Thyroid gland (tissue), 4 donors: Measurements from ENCODE around the gene LECT2. TPM values are rescaled to one million over a fixed set of nuclear protein-coding genes. Genes with fewer than 3 reads are reported as not detected.
A peak's percentile ranks its signal among the peaks of the same experiment; 100 is the strongest.

Experiments
- DNase-seq, 2 donors: peaks; one replicate each; pipeline ENCODE4 v3.0.0-alpha.2; 2019
- H3K27ac ChIP-seq, 3 donors: fragments of 200-600 bp; sonication (generic); 1 replicate in 2 of 3; 2 replicates in 1 of 3; pipeline ENCODE4 v1.5.1; 2016 to 2019; ENCODE audit warnings: mild to moderate bottlenecking in 1 of 3, moderate library complexity in 1 of 3
- H3K27me3 ChIP-seq: fragments of 200-600 bp; sonication (generic); one replicate; pipeline ENCODE4 v1.5.1; 2019
- H3K36me3 ChIP-seq, 2 donors: fragments of 200-600 bp; sonication (generic); one replicate each; pipeline ENCODE4 v1.5.1; 2016 to 2019
- H3K4me1 ChIP-seq, 2 donors: fragments of 200-600 bp; sonication (generic); one replicate each; pipeline ENCODE4 v1.5.1; 2017 to 2019
- H3K4me3 ChIP-seq, 3 donors: fragments of 200-600 bp; sonication (generic); replicated peaks in 1 of 3; 1 replicate in 2 of 3; 2 replicates in 1 of 3; pipeline ENCODE4 v1.5.1; 2016; ENCODE audit warnings: mild to moderate bottlenecking in 1 of 3
- H3K9me3 ChIP-seq: fragments of 200-600 bp; sonication (generic); one replicate; pipeline ENCODE4 v1.5.1; 2017
- POLR2A ChIP-seq, 2 donors: fragments of 450-650 bp; IDR thresholded peaks; one replicate each; pipeline ENCODE4 v1.6.1; 2017; ENCODE audit warnings: antibody characterized with exemption in 2 of 2, mild to moderate bottlenecking in 2 of 2, moderate library complexity in 1 of 2
- WGBS, 2 donors: methylation state at CpG; one replicate each; pipeline ENCODE4 v1.1.5; 2017; 5-methylcytosine and 5-hydroxymethylcytosine counted together
- intact Hi-C: fragments of 100-400 bp; cut with DNase I; formaldehyde crosslinking; loops from one replicate; pipeline ENCODE4 v1.15.1; 2023
- total RNA-seq, 4 donors: library from RNA; depleted of rRNA; stranded (reverse); fragments of >200 nt; gene quantifications; one replicate each; pipeline ENCODE4 v1.2.3, GENCODE V29; 2016
- TF ChIP-seq, protein P1 (sequence below), 6 experiments: fragments of 200-600 bp in 3 of 6; fragments of 450-650 bp in 3 of 6; sonication (generic) in 3 of 6; IDR thresholded peaks; one replicate each; pipeline ENCODE4 v1.5.1; 2016 to 2019; ENCODE audit warnings: antibody characterized with exemption in 6 of 6, mild to moderate bottlenecking in 2 of 6, inconsistent platforms in 1 of 6, moderate library complexity in 1 of 6

LECT2 gene
- total RNA-seq, 4 donors from 2014 or later, result not detected

DNA sequence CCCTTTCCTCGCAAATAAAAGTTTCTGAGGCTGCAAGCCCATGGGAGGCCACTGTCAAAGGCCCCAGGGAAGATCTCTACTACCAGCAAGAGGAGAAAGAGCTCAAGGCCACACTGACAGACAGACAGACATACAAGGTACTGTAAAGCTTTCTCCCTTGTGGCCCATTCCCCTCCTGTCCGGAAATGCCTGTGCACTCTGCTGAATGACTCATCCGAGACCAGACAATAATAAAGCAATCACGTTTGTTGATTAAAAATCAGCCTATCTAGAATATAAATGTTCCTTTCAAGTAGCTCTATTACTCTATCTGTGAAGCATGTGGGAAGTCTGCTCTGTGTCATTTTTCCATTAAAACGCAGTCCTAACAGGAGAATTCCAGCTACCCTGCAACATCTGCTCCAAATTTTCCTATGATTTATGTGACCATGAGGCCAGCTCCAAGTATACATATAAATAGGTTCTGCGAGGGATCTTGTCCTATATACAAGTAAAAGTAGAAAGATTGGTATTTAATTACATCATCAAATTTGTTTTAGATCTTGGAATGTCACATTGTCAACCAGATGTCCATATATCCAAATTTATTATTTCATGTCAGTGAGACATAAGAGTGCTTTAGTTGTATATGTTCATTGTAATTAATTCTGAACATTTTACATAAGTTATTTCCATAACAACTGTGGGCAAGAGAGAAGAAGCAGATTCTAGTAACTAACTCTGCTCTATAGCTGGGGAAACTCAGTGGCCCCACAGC lies 39.3 kb upstream of the LECT2 start:
- no peaks in the 10 kb centered on the region for H3K27me3 ChIP-seq
- intact Hi-C loops, result no loop called here
- no peaks in the 10 kb centered on the region for H3K36me3 ChIP-seq
- H3K9me3 ChIP-seq, result no peaks in the 10 kb centered on the region
- WGBS, 2 donors, result 59 to 69% methylated on average over 6 of the region's 6 CpGs
- no peak overlapping the region for H3K4me3 ChIP-seq
- peak overlapping the region in 1 of 3 donors; percentile 1 for H3K27ac ChIP-seq
- H3K4me1 ChIP-seq, result no peaks in the 10 kb centered on the region
- no peak for DNase-seq
- TF ChIP-seq, protein P1, sequence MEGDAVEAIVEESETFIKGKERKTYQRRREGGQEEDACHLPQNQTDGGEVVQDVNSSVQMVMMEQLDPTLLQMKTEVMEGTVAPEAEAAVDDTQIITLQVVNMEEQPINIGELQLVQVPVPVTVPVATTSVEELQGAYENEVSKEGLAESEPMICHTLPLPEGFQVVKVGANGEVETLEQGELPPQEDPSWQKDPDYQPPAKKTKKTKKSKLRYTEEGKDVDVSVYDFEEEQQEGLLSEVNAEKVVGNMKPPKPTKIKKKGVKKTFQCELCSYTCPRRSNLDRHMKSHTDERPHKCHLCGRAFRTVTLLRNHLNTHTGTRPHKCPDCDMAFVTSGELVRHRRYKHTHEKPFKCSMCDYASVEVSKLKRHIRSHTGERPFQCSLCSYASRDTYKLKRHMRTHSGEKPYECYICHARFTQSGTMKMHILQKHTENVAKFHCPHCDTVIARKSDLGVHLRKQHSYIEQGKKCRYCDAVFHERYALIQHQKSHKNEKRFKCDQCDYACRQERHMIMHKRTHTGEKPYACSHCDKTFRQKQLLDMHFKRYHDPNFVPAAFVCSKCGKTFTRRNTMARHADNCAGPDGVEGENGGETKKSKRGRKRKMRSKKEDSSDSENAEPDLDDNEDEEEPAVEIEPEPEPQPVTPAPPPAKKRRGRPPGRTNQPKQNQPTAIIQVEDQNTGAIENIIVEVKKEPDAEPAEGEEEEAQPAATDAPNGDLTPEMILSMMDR (IDR thresholded peaks at IDR 0.05), result no peak
- TF ChIP-seq POLR2A (IDR thresholded peaks at IDR 0.05), result no peak

DNA sequence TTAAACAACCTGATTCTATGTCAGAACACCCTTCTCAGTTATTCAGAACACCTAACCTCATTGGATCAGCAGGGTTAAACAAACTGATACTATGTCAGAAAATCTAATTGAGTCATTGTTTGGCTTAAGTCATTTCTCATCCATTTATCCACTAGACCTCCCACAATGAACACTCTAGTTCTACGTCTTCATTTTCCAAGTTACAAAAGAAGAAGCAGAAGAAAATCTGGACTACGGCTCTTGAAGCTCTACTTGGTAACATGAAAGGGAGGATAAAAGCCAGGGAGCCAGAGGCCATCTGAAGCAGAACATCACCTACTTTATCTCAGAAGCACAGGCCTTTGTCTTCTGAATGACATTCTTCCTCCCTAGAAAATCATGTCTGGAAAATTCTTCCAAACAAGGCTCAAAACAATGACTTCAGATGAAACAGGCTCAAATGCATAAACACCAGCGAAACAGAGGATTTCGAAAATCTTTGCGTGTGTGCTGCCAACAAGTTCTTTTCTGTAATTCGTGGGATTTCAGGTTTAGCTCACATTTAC lies 38.6 kb upstream of the LECT2 start:
- intact Hi-C loops, result no loop called here
- H3K27ac ChIP-seq, result no peak overlapping the region
- WGBS, 2 donors, result 79 to 88% methylated on average over 6 of the region's 6 CpGs

DNA sequence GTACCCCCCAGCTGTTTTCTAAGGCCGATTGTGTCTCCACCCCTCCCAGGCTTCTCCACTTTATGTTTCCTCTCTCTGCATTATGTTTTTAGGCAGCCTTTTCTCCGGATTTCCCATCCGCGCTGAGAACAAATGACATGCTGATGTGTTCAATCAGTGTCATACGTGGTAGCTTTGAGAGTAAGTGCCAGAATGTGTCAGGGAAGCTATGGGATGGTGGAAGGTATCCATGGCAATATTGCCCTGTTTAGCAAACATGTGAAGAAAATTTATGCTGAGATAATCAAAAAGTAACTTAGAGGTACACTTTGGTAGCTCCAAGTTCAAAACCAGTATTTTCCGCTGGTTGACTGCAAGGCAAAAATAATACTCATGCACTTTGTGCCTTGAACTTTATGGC lies 36.6 kb upstream of the LECT2 start:
- TF ChIP-seq POLR2A (IDR thresholded peaks at IDR 0.05), result no peak
- TF ChIP-seq, protein P1 (IDR thresholded peaks at IDR 0.05), result no peak
- no peaks in the 10 kb centered on the region for H3K27me3 ChIP-seq
- no peaks in the 10 kb centered on the region for H3K9me3 ChIP-seq
- no peaks in the 10 kb centered on the region for H3K36me3 ChIP-seq
- no peaks in the 10 kb centered on the region for H3K4me1 ChIP-seq
- H3K4me3 ChIP-seq, result no peak overlapping the region
- intact Hi-C loops, result no loop called here
- 86 to 89% methylated on average over 6 of the region's 6 CpGs for WGBS, 2 donors
- H3K27ac ChIP-seq, result no peak overlapping the region
- no peak for DNase-seq

More for the DNA sequence above, 38.6 kb upstream of the LECT2 start:
- Histone ChIP-seq H3K4me3 (no peak overlapping the region), H3K27me3 (no peaks in the 10 kb centered on the region), H3K36me3 (no peaks in the 10 kb centered on the region), H3K4me1 (no peaks in the 10 kb centered on the region), H3K9me3 (no peaks in the 10 kb centered on the region)
- no peak for DNase-seq
- no peak for TF ChIP-seq POLR2A (IDR thresholded peaks at IDR 0.05)
- TF ChIP-seq, protein P1 (IDR thresholded peaks at IDR 0.05), result no peak

DNA sequence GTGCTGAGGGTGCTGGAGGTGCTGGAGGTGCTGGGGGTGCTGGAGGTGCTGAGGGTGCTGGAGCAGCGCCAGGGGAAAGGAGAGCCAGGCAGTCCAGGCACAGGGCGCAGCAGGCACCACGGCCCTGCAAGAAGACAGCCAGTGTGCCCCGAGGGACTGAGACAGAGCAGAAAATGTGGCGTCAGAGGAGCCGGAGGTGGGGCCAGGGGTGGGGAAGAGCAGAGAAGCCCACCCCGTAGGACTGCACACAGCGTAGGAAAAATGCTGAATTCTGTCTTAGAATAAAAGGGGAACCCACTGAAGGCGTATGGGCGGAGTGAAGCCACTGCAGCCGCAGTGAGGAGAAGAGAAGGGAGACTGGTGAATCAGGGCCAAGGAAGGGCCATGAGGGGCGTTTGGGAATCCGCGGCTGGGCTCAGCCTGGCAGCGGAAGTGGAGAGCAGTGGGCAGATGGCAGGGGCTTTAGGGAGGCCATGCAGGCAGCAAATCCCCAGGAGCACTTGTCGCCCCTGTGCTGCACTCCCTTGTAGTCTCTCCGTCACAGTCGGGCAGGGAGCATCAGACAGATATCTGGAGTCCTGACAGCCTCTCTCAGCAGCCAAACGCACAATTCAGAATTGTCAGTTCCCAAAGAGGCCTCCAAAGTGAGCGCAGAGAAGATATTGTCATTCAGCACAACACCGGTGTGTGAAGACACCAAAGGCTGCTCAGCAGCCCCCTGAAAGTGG lies 35.9 kb upstream of the LECT2 start:
- no peaks in the 10 kb centered on the region for H3K4me1 ChIP-seq
- H3K27ac ChIP-seq, result no peak overlapping the region
- no peak for DNase-seq

More for the DNA sequence above, 35.9 kb upstream of the LECT2 start:
- no peaks in the 10 kb centered on the region for H3K9me3 ChIP-seq
- intact Hi-C loops, result no loop called here
- H3K4me3 ChIP-seq, result no peak overlapping the region
- TF ChIP-seq, protein P1 (IDR thresholded peaks at IDR 0.05), result no peak
- TF ChIP-seq POLR2A (IDR thresholded peaks at IDR 0.05), result no peak
- no peaks in the 10 kb centered on the region for H3K36me3 ChIP-seq
- WGBS, 2 donors, result 76 to 83% methylated on average over 21 of the region's 21 CpGs
- H3K27me3 ChIP-seq, result no peaks in the 10 kb centered on the region
